ENCODE measurements around the gene PIGQ. TPM values are rescaled to one million over a fixed set of nuclear protein-coding genes. Genes with fewer than 3 reads are reported as not detected.

Gene PIGQ
- total RNA-seq, 1 experiment from 2014 or later, result 58.0 TPM

GRCh38 chr16:576197-576822 lies 6.5 kb downstream of the PIGQ start:
- Histone ChIP-seq H3T11ph (ENCODE audit: low read length) (no peak overlapping the region), H3K9me3 (ENCODE audit: control insufficient read depth, low read depth, low read length) (no peaks in the 10 kb centered on the region), H2BK20ac (ENCODE audit: low read depth, low read length, poor library complexity, severe bottlenecking) (no peak overlapping the region), H4K5ac (ENCODE audit: insufficient read length, low read depth, low read length) (no peak overlapping the region), H3K18ac (ENCODE audit: insufficient read length, low read depth, low read length) (no peak overlapping the region), H3K4me2 (ENCODE audit: insufficient read depth, insufficient read length, low read length) (no peak overlapping the region), H3K27me3 (ENCODE audit: insufficient read depth, low read length) (no peaks in the 10 kb centered on the region), H3K23me2 (ENCODE audit: insufficient read length, low read depth, low read length, poor library complexity, severe bottlenecking) (no peaks in the 10 kb centered on the region), H3K27ac (ENCODE audit: insufficient read length, low read depth, low read length) (no peak overlapping the region), H2AFZ (ENCODE audit: low read length) (no peak overlapping the region), H4K8ac (replicated peaks; ENCODE audit: insufficient read length, low read depth, low read length) (no peak overlapping the region), H2BK120ac (ENCODE audit: low read depth, low read length, poor library complexity, severe bottlenecking) (no peak overlapping the region), H3K23ac (ENCODE audit: insufficient read length, low read depth, low read length) (no peak overlapping the region), H2BK5ac (ENCODE audit: insufficient read length, low read length) (no peak overlapping the region), H3K4ac (ENCODE audit: low read depth, low read length) (no peak overlapping the region), H3K9ac (ENCODE audit: extremely low read depth, insufficient read length, low read length) (no peak overlapping the region), H4K91ac (ENCODE audit: insufficient read length, low read depth, low read length) (no peak overlapping the region), H2BK12ac (ENCODE audit: insufficient read length, low read depth, low read length) (no peak overlapping the region), H3K79me1 (ENCODE audit: insufficient read depth, low read depth, low read length, poor library complexity, severe bottlenecking) (no peaks in the 10 kb centered on the region), H2BK15ac (ENCODE audit: low read depth, low read length) (no peak overlapping the region), H3K56ac (ENCODE audit: insufficient read length, low read depth, low read length) (no peak overlapping the region), H3K79me2 (ENCODE audit: insufficient read depth, low read length) (no peaks in the 10 kb centered on the region), H3K4me1 (ENCODE audit: insufficient read depth, low read length) (no peaks in the 10 kb centered on the region), H3K14ac (ENCODE audit: insufficient read depth, low read length) (no peak overlapping the region), H2AK5ac (ENCODE audit: insufficient read length, low read length) (no peak overlapping the region), H4K20me1 (ENCODE audit: control insufficient read depth, insufficient read depth, insufficient read length) (no peaks in the 10 kb centered on the region)
- DNase-seq, result no peak
- TF ChIP-seq CTCF (conservative IDR thresholded peaks at IDR 0.05), result no peak
- Mint-ChIP-seq H3K27ac (peak overlapping the region in 2 of 3 experiments; percentile 81 to 90; a peak in 4 of 7 replicates), H3K4me3 (no peak overlapping the region), H3K4me1 (peaks cover 3 to 13% of the 10 kb centered on the region in 2 experiments), H3K36me3 (ENCODE audit: insufficient read depth in 1 of 3, low read depth in 3 of 3) (peaks cover 0 to 4% (median 3%) of the 10 kb centered on the region in 3 experiments; a peak in 4 of 7 replicates), H3K27me3 (ENCODE audit: low read depth) (peaks cover 2% of the 10 kb centered on the region; the same call in 1 of the 2 replicates), H3K9me3 (no peaks in the 10 kb centered on the region)
- no CpG with 5 or more reads among the region's 21 CpGs for WGBS (ENCODE audit: extremely low coverage, insufficient read length, low lambda C conversion rate)
